ENCODE measurements around the gene ATAD1.

ATAD1 gene

DNA sequence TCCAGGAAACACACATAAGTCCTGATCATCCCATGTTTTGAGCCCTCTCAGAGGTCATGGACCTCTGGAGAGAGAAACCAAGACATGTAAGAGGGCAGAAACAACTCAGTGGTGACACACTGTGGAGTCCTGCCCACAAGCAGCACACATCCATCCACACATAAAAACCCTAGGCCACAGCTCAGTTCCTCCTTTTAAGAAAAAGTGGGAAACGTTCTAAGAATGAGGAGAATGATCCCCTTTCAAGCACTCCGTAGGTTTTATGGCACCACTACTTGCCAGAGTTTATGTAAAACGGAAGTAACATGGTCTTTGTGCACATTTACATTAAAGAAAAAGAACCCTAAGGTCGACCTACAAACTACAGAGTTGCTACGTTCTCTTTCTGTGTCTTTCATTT is 19.9 kb downstream of the ATAD1 start:
- TF ChIP-seq, protein P1, sequence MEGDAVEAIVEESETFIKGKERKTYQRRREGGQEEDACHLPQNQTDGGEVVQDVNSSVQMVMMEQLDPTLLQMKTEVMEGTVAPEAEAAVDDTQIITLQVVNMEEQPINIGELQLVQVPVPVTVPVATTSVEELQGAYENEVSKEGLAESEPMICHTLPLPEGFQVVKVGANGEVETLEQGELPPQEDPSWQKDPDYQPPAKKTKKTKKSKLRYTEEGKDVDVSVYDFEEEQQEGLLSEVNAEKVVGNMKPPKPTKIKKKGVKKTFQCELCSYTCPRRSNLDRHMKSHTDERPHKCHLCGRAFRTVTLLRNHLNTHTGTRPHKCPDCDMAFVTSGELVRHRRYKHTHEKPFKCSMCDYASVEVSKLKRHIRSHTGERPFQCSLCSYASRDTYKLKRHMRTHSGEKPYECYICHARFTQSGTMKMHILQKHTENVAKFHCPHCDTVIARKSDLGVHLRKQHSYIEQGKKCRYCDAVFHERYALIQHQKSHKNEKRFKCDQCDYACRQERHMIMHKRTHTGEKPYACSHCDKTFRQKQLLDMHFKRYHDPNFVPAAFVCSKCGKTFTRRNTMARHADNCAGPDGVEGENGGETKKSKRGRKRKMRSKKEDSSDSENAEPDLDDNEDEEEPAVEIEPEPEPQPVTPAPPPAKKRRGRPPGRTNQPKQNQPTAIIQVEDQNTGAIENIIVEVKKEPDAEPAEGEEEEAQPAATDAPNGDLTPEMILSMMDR (IDR thresholded peaks at IDR 0.05) = no peak
- Histone ChIP-seq H3K4me3 (no peak overlapping the region), H3K36me3 (peaks cover 0 to 10% (median 0%) of the 10 kb centered on the region in 3 donors), H3K4me1 (peaks cover 0 to 9% (median 0%) of the 10 kb centered on the region in 4 donors), H3K27ac (no peak overlapping the region), H3K9me3 (no peaks in the 10 kb centered on the region), H3K27me3 (no peaks in the 10 kb centered on the region)
- DNase-seq = no peak
- intact Hi-C loops (cut with DNase I; ENCODE audit: low total_unique reads) = no loop called here

DNA sequence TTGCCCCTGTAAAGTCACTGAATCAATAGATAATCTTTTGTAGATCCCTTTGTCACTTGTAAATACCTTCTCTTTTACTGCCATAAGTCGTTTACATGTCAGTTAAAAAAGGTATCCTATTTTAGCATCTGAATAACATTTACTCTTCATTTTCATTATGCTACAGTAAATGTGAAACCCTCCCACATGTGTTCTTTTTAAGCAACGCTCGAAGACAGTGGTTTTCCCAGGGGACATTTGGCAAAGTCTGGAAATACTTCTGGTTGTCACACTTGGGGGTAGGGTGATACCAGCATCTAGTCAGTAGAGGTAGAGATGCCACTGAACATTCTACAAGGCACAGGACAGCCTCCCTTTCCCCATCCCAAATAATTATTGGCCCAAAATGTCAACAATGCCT is 23.7 kb downstream of the ATAD1 start:
- intact Hi-C loops (cut with DNase I; ENCODE audit: low total_unique reads) = no loop called here
- Histone ChIP-seq H3K27me3 (no peaks in the 10 kb centered on the region), H3K4me1 (peaks cover 0 to 17% (median 0%) of the 10 kb centered on the region in 4 donors), H3K36me3 (peaks cover 8 to 11% (median 9%) of the 10 kb centered on the region in 3 donors), H3K4me3 (no peak overlapping the region), H3K27ac (no peak overlapping the region), H3K9me3 (no peaks in the 10 kb centered on the region)
- DNase-seq = no peak
- TF ChIP-seq, protein P1 (IDR thresholded peaks at IDR 0.05) = no peak

DNA sequence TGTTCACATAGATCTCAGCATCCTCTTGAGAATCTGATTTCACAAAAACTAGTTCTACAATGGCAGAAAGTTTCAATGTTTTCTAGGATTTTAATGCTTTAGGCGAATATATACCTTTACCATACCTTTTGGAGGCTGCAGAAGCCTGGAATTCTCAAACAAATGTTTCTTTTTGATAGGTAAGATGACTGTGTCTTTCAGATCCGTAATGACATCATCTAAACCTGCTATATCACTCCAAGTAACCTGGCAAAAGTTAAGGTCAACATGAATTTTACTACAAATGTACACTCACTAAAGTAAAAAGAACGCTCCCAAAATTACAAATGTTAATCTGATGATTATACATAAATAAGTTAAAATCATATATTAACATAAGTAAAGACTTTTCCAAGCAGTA is 27.8 kb downstream of the ATAD1 start:
- no peak for DNase-seq
- H3K36me3 ChIP-seq = peaks cover 8 to 22% (median 21%) of the 10 kb centered on the region in 3 donors
- H3K27me3 ChIP-seq = no peaks in the 10 kb centered on the region
- no peaks in the 10 kb centered on the region for H3K9me3 ChIP-seq
- H3K27ac ChIP-seq = no peak overlapping the region
- no peak overlapping the region for H3K4me3 ChIP-seq
- H3K4me1 ChIP-seq = peaks cover 0 to 17% (median 0%) of the 10 kb centered on the region in 4 donors
- intact Hi-C loops (cut with DNase I; ENCODE audit: low total_unique reads) = no loop called here
- TF ChIP-seq, protein P1 (IDR thresholded peaks at IDR 0.05) = no peak

- no peak overlapping the region for H3K27ac ChIP-seq
- intact Hi-C loops (cut with DNase I; ENCODE audit: low total_unique reads) = no loop called here
- DNase-seq = no peak
- peaks cover 0 to 8% (median 0%) of the 10 kb centered on the region in 4 donors for H3K4me1 ChIP-seq
- no peaks in the 10 kb centered on the region for H3K27me3 ChIP-seq
- TF ChIP-seq, protein P1 (IDR thresholded peaks at IDR 0.05) = no peak
- no peaks in the 10 kb centered on the region for H3K9me3 ChIP-seq
- peaks cover 6 to 38% (median 24%) of the 10 kb centered on the region in 3 donors for H3K36me3 ChIP-seq
- no peak overlapping the region for H3K4me3 ChIP-seq
Measured at GRCh38 chr10:87786421-87786820, 31.6 kb downstream of the ATAD1 start.

DNA sequence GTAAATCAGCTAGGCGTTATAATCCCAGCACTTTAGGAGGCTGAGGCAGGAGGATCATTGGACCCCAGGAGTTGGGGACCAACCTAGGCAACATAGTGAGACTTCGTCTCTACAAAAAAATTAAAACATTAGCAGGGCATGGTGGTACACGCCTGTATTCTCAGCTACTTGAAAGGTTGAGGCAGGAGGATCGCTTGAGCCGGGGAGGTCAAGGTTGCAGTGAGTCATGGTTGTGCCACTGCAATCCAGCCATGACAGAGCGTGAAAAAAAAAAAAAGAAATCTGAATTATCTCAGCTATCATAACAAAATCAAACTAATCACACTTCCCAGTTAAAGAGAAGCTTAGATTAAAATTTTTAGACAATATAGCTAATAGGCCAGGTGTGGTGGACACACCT is 35.3 kb downstream of the ATAD1 start:
- Histone ChIP-seq H3K27ac (no peak overlapping the region), H3K27me3 (no peaks in the 10 kb centered on the region), H3K4me1 (no peaks in the 10 kb centered on the region), H3K36me3 (peaks cover 9 to 41% (median 16%) of the 10 kb centered on the region in 3 donors), H3K4me3 (no peak overlapping the region), H3K9me3 (no peaks in the 10 kb centered on the region)
- no peak for DNase-seq
- TF ChIP-seq, protein P1 (IDR thresholded peaks at IDR 0.05) = no peak
- intact Hi-C loops (cut with DNase I; ENCODE audit: low total_unique reads) = no loop called here

DNA sequence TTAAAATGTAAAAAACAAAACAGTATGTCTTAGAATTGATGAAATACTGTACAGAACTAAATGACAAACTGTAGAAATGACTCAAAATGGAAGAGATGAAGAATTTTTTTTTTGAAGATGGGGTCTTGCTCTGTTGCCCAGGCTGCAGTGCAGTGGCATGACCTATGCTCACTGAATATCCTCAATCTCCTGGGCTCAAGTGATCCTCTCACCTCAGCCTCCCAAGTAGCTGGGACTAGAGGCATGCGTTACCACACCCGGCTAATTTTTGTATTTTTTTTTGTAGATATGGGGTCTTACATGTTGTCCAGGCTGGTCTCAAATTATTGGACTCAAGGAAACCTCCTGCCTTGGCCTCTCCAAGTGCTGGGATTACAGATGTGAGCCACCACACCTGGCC is 36.5 kb downstream of the ATAD1 start:
- TF ChIP-seq, protein P1 (IDR thresholded peaks at IDR 0.05) = no peak
- Histone ChIP-seq H3K27ac (no peak overlapping the region), H3K9me3 (no peaks in the 10 kb centered on the region), H3K4me1 (no peaks in the 10 kb centered on the region), H3K4me3 (no peak overlapping the region), H3K36me3 (peaks cover 9 to 41% (median 11%) of the 10 kb centered on the region in 3 donors), H3K27me3 (no peaks in the 10 kb centered on the region)
- no peak for DNase-seq
- intact Hi-C loops (cut with DNase I; ENCODE audit: low total_unique reads) = no loop called here

Measured in tibial artery (tissue), 4 donors.